Stimulated activated CD4-positive, alpha-beta T cell treated with anti-CD3 and anti-CD28 coated beads, Interleukin-1b, Interleukin-23, amount 100 ng/mL, for 1 hour (primary cell): ENCODE data around the gene CACNA1H.

Experiments used
- DNase-seq, 2 donors: peaks; one replicate each; pipeline ENCODE4 v3.0.0-alpha.2; 2020; ENCODE audit warnings: low read depth in 2 of 2

The CACNA1H gene

GRCh38 chr16:1122398-1122765 lies 30.5 kb upstream of the CACNA1H start:
- no peak for DNase-seq

DNA sequence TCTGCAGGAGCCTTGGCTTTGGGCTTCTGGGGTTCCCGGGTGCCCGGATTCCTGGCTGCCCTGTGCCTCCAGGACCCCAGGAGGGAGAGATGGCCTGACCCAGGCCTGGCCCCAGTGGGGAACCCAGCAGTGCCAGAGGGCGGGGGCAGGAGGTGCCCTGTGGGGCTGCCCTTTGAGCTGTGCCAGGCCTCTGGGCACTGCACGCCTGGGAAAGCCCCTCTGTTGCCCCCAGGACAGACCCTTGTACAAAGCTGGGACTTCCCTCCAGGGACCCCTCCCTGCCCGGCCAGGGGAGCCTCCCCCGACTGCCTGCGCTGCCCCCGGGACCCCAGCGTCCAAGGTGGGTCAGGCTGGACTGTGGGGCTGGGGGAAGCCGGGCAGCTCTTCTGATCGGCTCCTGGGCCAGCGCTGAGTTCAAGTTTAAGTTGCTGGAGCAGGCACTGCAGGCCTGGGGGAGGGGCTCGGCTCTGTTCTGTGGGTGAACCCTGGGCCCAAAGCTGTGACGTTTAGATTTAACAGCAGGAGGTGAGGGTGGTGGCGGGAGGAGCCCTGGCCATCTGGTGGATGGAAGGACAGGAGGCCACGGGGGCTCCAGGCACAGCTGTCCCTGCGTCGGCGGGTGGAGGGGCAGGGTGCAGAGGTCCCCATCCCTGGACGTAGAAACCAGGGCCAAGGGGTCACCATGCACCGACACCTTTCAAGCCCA lies 29.2 kb upstream of the CACNA1H start:
- DNase-seq = no peak

GRCh38 chr16:1124291-1124690 lies 28.6 kb upstream of the CACNA1H start:
- no peak for DNase-seq

DNA sequence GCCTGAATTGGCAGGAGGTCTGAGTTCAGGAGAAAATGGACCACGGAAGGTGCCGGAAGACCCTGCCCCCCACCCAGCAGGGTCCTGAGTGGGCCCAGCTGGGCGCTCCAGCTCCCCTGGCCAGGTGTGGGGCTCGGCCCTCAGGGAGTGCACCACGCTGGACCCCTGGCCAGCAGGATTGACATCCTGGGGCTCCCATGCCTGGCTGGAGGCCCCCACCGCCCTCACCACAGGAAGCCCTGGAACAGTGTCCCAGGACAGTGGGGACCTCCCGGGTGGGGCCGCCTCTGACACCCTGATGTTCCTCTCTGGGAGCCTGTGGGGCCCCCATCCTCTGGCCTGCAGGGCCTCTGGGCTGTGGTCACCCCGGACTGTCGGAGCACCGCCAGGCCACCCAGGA lies 28.1 kb upstream of the CACNA1H start:
- DNase-seq = no peak

DNA sequence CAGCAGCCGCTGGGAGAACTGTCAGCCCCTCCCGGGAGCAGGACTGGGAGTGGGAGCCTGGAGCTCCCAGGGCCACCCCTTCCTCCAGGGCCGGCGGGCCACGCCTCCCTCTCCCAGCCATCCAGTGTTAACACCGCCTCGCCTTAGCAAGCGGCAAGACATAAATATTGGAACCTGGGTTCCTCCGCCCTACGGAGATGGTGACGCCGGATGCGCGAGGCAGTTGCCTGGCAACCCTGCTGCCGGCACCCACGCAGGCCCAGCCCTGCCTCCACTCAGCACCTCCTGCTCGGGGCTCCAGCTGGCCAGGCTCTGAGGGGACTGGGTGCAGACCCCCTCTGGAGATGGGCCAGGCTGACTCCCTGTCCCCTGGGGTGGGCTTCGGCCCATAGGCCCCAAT lies 27.4 kb upstream of the CACNA1H start:
- no peak for DNase-seq

DNA sequence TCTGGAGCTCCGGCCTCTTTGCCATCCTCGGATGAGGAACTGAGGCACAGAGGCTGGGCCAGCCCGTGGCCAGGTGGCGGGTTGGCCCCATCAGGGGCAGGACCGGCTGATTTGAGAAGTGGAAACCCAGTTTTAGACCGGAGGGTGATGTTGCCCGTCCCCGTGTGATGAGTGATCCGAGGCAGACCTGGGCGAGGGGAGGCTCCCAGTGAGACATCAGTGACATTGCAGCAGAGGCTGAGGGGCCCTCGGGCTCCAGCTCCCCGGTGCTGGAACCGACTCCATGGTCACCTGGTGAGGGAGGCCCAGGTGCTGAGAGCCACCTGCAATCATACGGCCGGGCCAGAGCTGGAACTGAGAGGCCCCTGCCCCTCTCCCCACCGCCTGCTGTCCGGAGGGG lies 26.9 kb upstream of the CACNA1H start:
- no peak for DNase-seq

GRCh38 chr16:1126586-1126985 lies 26.3 kb upstream of the CACNA1H start:
- no peak for DNase-seq

- no peak for DNase-seq
These were observed 25.8 kb upstream of the CACNA1H start for GRCh38 chr16:1127101-1127500.

DNA sequence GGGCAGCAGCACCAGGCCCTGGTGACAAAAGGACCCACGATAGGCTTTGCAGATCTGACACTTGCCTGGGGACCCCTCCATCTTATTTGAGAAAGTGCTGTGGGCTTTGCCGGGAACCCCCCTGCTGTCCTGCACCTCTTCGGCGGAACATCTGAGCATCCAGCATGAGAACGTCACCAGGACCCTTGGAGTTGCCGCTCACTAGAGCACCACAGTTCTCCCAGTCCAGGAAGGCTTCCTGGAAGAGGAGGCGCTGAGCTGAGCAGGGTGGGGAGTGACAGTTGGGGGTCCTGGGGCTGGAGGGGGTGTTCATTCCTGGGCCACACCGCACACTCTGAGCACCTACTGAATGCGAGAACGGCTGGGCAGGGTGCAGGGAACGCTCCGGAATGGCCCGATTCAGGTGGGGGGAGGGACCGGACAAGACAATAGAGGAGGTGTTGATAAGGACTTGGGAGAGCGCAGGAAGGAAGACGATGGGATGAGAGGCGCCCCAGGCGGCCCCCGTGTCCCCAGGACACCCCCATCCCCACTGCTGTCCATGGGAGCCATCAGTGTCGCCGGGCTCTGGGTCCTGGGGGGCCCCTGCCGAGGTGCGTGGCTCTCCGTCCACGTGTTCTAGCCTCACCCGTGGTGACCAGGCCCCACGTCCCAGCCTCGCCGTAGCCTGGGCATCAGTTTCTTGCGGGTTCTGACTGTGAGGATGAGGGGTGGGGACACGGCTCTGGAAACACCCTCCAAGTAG lies 24.8 kb upstream of the CACNA1H start:
- no peak for DNase-seq

- no peak for DNase-seq
These were observed 23.6 kb upstream of the CACNA1H start for GRCh38 chr16:1129106-1129960.

GRCh38 chr16:1130382-1130781 lies 22.5 kb upstream of the CACNA1H start:
- DNase-seq = no peak

- DNase-seq = no peak
These were observed 21.4 kb upstream of the CACNA1H start for GRCh38 chr16:1131378-1131994.

- DNase-seq = no peak
These were observed 20.5 kb upstream of the CACNA1H start for GRCh38 chr16:1132431-1132830.

- no peak for DNase-seq
These were observed 19.6 kb upstream of the CACNA1H start for GRCh38 chr16:1133271-1133670.

GRCh38 chr16:1133810-1134520 lies 18.9 kb upstream of the CACNA1H start:
- DNase-seq = no peak

DNA sequence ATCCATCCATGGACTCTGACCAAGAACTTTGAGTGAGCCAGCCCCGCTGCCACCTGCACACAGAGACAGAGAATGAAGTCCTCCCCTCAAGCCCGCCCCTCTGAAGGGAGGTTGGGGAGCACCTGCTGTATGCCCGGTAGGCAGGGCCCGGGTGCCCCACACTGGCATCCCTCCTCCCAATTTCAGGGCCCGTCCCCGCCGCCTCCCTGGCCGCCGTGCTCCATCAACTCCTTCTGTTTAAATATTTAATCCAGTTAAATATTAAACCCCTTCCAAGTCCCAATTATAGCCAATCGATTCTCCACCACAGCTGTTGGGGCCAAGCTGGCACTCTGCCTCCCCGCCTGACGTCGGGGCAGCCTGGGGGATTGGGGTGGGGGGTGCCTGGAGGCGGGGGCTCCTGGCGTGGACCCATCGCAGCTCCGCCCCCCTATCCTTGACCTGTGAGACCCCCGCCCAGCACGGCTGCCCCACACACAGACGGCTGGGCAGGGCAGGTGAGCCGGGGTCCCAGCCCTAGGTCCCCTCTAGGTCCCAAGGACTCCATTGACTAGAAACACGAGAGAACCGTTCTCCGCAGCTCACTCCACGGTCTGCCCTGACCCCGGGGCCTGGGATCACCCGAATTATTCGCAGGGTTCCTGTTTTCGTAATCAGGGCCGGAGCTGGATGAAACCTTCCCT lies 18.0 kb upstream of the CACNA1H start:
- no peak for DNase-seq

GRCh38 chr16:1135459-1135825 lies 17.5 kb upstream of the CACNA1H start:
- DNase-seq = no peak

- DNase-seq = no peak
These were observed 15.3 kb upstream of the CACNA1H start for GRCh38 chr16:1137604-1138003.

- no peak for DNase-seq
These were observed 12.2 kb upstream of the CACNA1H start for GRCh38 chr16:1140582-1141162.

- no peak for DNase-seq
These were observed 11.7 kb upstream of the CACNA1H start for GRCh38 chr16:1141191-1141590.

DNA sequence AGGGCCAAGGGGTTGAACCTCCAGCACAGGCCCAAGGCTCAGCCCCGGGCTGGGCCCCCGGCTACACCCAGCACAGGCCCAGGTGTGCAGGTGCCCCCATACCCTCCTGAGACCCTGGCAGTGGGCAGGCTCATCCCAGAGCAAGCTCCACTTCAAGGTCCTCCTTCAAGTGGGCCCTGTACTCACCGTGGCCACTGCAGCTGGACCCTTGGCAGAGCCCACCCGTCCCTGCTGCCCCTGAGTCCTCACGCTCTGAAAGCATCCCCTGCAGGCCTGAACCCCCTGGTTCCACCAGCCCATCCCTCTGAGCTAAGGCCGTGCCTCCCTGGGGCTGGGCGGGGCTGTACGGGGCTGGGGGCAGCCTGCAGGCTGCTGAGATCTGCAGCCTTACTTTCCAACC lies 11.2 kb upstream of the CACNA1H start:
- no peak for DNase-seq
